Measurements from ENCODE around the gene PPM1E.

DNA sequence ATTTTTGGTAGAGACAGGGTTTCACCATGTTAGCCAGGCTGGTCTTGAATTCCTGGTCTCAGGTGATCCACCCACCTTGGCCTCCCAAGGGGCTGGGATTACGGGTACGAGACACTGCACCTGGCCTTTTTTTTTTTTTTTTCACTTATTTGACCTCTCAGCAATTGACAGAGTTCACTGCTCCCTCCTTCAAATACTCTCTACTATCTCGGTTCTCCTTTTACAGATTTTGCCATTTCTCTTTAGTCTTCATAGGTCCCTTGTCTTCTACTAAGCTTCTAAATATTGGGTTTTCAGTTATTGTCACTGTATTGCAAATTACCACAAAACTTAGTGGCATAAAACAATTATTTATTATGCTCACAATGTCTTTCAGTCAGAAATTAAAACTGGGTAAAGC lies 191.8 kb downstream of the PPM1E start:
- TF ChIP-seq POLR2AphosphoS5 (IDR thresholded peaks at IDR 0.05) (no peak), CTCF (IDR thresholded peaks at IDR 0.05) (no peak), EP300 (IDR thresholded peaks at IDR 0.05; ENCODE audit: low read depth) (no peak)

All from transverse colon (tissue), 4 donors.